T follicular helper cell (primary cell): ENCODE measurements around the gene DUSP22.

ENCODE experiments used
- DNase-seq: peaks from one replicate; pipeline ENCODE4 v3.0.0-alpha.2; 2020; ENCODE audit warnings: low read depth

Gene DUSP22

GRCh38 chr6:309947-310346, 17.7 kb downstream of the DUSP22 start:
- no peak for DNase-seq

- no peak for DNase-seq
Observed at GRCh38 chr6:310671-311070, 18.4 kb downstream of the DUSP22 start.

DNA sequence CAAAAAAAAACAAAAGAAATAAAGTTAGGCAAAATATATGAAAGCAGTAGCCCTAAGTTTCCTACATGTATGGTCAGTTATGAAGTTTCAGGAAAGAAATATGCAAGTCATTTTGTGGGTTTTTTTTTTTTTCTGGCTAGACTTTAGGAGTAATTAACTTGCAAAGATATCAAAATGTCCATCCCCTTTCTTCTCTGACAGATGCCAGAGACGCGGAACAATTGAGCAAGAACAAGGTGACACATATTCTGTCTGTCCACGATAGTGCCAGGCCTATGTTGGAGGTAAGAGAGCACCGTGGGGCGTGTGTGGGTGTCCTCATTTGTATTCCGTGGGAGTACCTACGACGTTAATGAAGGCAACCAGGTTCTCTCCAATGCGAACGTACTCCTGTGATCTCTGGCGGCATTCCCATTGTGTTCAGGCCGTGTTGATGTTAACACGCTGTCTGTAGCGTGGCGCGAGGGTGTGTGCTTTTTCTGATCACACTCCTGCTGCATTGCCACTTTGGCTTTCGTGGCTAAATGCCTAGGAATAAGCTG, 19.5 kb downstream of the DUSP22 start:
- DNase-seq: no peak

DNA sequence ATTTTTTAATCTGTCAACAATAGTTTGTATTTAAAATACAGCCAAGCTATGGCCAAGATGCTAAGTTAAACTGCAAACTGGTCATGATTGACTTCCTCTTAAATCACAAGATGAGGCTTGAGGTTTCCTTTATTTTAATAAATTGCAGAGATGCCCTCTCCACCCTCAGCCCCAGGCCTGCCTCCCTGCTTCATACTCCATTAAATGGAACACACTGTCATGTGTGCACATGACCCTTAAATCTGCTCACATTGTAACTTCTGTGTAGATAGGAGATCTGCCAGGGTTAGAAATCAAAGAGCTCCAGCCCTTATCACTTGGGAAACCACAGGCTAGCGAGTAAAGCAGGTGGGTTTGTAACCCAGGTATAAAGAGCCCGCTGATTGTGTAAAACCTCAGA, 20.8 kb downstream of the DUSP22 start:
- no peak for DNase-seq

DNA sequence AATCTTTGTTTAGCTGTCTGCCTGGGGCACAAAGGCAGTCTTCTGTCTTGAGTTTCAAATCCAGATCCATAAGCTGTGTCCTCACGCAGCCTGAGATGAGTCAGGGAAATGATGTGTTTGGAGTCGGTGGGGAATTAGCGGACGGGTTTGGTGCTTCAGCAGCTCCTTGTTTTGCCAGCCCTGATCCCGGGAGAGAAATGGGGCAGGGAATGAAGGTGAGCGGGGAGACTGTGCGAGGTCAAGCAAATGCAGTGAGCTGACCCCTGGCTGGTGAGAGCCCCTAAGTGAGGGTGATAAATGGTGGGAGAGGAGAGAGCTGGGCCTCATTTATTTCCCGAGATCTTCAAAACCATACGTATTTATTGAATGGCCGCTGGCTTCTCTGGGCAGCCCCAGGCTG, 21.6 kb downstream of the DUSP22 start:
- DNase-seq: no peak

GRCh38 chr6:314377-314776, 22.1 kb downstream of the DUSP22 start:
- no peak for DNase-seq

DNA sequence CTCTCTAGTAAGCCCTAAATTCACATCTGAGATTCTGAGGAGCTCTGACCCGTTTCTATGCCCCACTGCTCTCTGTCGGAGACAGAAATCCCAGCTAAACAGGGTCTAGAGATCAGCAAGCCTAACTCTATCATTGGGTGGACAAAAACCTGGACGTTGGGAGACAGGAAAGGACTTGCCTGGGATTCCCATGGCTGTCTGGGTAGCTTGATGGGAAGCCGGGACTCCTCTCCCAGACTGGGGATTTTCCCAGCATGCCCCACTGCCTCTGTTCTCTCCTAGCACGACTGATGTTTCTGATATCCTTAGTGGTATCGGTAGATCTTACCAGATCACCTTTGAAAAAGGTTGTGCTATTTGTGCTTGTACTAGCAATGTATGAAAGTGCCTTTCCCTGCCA, 22.9 kb downstream of the DUSP22 start:
- DNase-seq: no peak

- DNase-seq: no peak
Observed at GRCh38 chr6:315921-316752, 23.9 kb downstream of the DUSP22 start.

- DNase-seq: no peak
Observed at GRCh38 chr6:316753-317038, 24.4 kb downstream of the DUSP22 start.

DNA sequence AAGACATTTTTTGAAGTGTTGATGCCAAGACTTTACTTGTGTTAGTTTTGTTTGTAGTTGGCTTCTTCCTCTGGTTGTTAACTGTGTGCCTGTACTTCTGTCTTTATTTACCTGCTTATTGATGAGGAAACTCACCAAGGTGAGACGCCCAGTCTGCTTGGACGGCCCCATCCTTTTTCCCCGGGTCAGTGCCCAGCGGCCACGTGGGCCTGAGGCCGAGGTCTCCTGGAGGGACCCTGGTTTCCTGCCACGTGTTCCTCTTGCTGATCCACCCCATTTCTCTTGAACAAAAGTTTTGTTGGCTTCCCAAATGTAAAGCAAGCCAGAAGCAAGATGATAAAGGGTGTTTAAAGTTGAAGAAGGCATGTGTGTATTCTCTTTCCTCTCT, 24.8 kb downstream of the DUSP22 start:
- DNase-seq: no peak

DNA sequence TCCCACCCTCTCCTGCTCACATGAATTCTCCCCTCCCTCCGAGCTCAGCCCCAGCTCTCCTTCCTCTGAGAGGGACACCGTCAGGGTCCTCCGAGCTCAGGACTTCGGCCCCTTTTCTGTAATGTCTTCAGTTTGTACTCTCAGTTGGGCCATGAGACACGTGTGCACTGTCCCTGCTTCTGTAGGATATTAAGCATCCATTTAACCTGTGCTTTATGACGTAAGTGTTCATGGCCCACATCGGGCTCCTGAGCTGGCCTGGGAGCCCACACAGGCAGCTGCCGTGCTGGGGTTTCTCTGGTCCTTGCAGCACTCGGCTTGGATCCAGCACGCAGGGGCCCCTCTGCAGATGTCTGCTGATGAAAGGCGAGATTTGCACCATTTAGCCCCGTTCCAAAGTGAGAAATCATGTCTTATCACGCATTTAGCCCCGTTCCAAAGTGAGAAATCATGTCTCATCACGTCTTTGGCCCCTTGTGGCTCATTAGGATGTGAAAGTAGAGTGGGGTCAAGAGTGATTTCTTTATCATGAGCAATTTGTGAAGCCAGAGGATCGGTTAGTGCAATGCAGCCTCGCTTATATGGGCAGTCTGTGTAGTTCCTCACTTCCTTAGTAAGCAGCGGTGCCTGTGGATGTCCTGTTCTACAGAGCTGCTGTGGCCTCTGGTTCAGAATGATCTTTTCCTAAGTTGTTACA, 25.3 kb downstream of the DUSP22 start:
- no peak for DNase-seq

- DNase-seq: no peak
Observed at GRCh38 chr6:318243-318890, 26.1 kb downstream of the DUSP22 start.

DNA sequence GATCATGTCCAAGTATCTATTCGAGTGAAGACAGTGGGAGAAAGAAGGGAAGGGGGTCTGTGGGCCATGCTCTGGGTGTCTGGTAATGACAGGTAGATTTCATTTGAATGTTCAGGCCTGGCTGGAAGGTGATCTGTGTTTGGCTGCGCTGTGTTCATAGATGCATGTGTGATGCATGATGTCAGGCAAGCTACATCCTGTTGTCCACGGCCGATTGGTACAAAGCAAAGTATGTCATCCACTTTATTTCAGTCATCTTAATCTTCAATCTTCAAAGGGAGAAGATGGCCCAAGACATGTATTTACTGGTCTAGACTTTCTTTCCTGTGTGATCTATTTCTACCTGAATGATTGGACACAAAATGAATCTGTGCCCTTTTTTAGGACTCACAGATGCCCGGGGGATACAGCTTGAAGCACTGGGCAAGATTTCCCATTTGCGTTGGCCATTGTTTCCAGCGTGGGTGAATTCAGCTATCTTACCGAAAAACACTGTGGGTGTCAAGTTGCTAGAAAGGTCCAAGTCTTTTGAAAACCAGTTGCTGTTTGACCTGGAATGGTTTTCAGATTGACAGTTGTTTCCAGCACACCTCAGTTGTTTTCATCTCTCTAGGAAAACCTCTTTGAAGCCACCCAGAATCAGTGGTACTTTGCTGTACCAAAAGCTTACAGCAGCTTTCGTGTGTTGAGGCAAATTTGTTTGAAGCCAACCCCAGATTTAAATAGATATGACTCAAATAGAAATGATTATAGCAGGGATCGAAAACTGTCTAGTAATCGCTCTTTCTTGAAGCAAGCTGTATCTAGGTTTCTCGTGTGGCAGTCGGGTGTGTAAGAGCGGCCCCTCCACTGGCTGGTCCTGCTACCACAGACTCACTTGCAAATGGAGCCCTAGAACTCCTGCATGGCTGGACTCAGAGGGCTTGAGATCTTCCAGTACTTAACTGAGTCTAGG, 27.2 kb downstream of the DUSP22 start:
- no peak for DNase-seq

- DNase-seq: no peak
Observed at GRCh38 chr6:320351-321157, 28.3 kb downstream of the DUSP22 start.

DNA sequence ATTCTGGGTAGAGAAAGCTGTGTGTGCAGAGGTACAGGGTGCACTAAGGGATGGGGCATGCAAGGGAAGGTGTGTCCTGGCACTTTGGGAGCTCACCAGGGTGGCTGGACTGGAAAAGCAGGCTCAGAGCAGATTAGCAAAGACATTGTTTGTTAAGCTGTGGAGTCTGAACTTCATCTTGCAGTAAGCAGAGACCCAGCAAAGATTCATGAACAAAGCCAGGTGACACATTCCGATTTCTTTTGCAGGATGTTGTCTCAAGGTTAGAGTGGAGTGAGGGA, 28.8 kb downstream of the DUSP22 start:
- DNase-seq: no peak

DNA sequence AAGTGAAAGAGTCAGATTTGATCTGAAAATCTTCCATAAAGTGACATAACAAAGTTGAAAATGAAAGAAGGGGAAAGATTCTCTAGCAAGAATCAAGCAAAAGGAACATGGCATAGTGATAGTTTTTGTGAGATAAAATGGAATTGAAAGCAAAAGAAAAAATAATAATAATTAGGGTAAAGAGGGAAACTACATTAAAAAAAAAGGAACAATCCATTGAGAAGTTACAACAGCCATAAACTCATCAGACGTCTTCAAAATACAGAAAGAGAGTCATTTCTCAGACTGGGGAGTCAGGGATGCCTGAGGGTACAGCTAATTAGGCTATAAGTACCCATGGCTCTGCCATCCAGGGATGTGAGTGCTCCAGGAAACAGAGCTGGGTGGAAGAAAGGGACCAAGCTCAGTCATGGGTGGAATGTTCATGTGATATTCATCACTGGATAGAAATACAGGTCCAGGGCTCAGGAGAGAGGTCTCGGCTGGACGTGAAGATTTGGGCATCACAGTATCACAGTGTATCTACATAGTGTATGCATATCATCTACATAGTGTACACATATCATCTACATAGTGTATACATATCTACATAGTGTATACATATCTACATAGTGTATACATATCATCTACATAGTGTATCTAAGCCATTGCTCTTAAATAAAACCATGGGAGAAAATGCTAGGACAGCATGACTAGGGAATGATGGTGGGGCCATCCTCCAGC, 29.4 kb downstream of the DUSP22 start:
- no peak for DNase-seq

- no peak for DNase-seq
Observed at GRCh38 chr6:322259-322930, 30.1 kb downstream of the DUSP22 start.

DNA sequence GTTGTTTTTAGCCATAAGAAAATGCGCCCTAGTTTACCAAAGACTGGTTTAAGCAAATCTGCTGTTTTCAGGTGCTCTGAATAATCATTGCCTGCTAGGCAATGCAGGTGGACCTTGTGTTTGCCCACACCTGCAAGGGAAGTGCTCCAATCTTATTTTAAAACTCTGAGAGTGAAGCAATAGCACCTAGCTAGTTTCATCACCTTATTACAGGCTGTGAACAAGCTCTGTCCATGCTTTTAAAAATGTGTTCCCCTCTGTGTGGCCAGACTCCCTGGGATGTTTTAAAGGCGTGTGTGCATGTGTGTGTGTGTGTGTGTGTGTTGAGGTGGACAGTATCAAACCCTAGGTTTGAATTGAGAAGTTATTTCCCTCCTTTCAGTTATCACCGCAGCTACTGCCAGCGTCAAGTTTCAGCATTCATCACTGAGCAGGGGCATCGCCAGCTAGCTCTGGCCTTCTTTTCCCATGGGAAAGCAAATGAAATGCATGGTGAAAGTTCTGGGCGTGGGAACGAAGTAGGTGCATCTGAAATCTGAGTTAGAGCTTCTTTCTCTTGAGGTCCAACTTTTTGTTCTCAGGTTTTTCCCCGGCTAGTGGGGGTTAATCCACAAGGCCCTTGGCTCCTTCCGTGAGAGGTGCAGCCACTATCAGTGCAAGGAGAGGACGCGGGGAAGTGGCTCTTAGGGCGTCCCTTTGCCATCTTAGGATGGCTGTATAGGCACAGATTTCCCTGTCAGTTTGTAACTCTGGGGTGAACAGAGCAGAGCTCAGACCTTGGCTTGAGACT, 30.8 kb downstream of the DUSP22 start:
- DNase-seq: no peak

- no peak for DNase-seq
Observed at GRCh38 chr6:323730-324088, 31.4 kb downstream of the DUSP22 start.
